ENCODE measurements around the gene PTPRO.

The PTPRO gene

GRCh38 chr12:15453613-15454012 lies 131.3 kb downstream of the PTPRO start:
- Histone ChIP-seq H3K4me3 (ENCODE audit: low read depth, low read length) (no peak overlapping the region), H3K9me3 (peaks cover 5% of the 10 kb centered on the region; the same call in 1 of the 2 replicates), H3K36me3 (no peaks in the 10 kb centered on the region), H3K27me3 (no peaks in the 10 kb centered on the region), H3K4me1 (no peaks in the 10 kb centered on the region)
- no peak for DNase-seq
- no peak for TF ChIP-seq CTCF (IDR thresholded peaks at IDR 0.05; ENCODE audit: low read depth, low read length)

GRCh38 chr12:15458008-15458407 lies 135.7 kb downstream of the PTPRO start:
- H3K27me3 ChIP-seq, result no peaks in the 10 kb centered on the region
- H3K4me3 ChIP-seq (ENCODE audit: low read depth, low read length), result no peak overlapping the region
- no peak for TF ChIP-seq CTCF (IDR thresholded peaks at IDR 0.05; ENCODE audit: low read depth, low read length)
- no peaks in the 10 kb centered on the region for H3K36me3 ChIP-seq
- no peaks in the 10 kb centered on the region for H3K4me1 ChIP-seq
- DNase-seq, result no peak
- peaks cover 5% of the 10 kb centered on the region; the same call in 1 of the 2 replicates for H3K9me3 ChIP-seq

- TF ChIP-seq CTCF (IDR thresholded peaks at IDR 0.05; ENCODE audit: low read depth, low read length), result no peak
Measured at GRCh38 chr12:15468911-15469310, 146.6 kb downstream of the PTPRO start.

GRCh38 chr12:15469356-15469755 lies 147.0 kb downstream of the PTPRO start:
- H3K36me3 ChIP-seq, result no peaks in the 10 kb centered on the region
- DNase-seq, result no peak
- no peaks in the 10 kb centered on the region for H3K9me3 ChIP-seq
- H3K4me1 ChIP-seq, result no peaks in the 10 kb centered on the region
- TF ChIP-seq CTCF (IDR thresholded peaks at IDR 0.05; ENCODE audit: low read depth, low read length), result no peak
- no peaks in the 10 kb centered on the region for H3K27me3 ChIP-seq
- H3K4me3 ChIP-seq (ENCODE audit: low read depth, low read length), result no peak overlapping the region

More at GRCh38 chr12:15468911-15469310, 146.6 kb downstream of the PTPRO start:
- Histone ChIP-seq H3K36me3 (no peaks in the 10 kb centered on the region), H3K27me3 (no peaks in the 10 kb centered on the region), H3K9me3 (no peaks in the 10 kb centered on the region), H3K4me1 (no peaks in the 10 kb centered on the region), H3K4me3 (ENCODE audit: low read depth, low read length) (no peak overlapping the region)
- no peak for DNase-seq

- no peak overlapping the region for H3K4me3 ChIP-seq (ENCODE audit: low read depth, low read length)
- no peak for DNase-seq
- no peaks in the 10 kb centered on the region for H3K36me3 ChIP-seq
- no peaks in the 10 kb centered on the region for H3K27me3 ChIP-seq
- no peak for TF ChIP-seq CTCF (IDR thresholded peaks at IDR 0.05; ENCODE audit: low read depth, low read length)
- peaks cover 6% of the 10 kb centered on the region for H3K4me1 ChIP-seq
- H3K9me3 ChIP-seq, result no peaks in the 10 kb centered on the region
Measured at GRCh38 chr12:15472036-15472435, 149.7 kb downstream of the PTPRO start.

- peak; percentile 20 for DNase-seq
- Histone ChIP-seq H3K4me1 (peaks cover 19% of the 10 kb centered on the region), H3K9me3 (no peaks in the 10 kb centered on the region), H3K27me3 (no peaks in the 10 kb centered on the region), H3K36me3 (no peaks in the 10 kb centered on the region), H3K4me3 (ENCODE audit: low read depth, low read length) (peak overlapping the region; percentile 27; the same call in 1 of the 2 replicates)
- no peak for TF ChIP-seq CTCF (IDR thresholded peaks at IDR 0.05; ENCODE audit: low read depth, low read length)
Measured at GRCh38 chr12:15474766-15475165, 152.5 kb downstream of the PTPRO start.

Measured in BE2C (cell line).